CD4-positive, alpha-beta T cell (primary cell): ENCODE results near the gene PLXNB1. TPM values are rescaled to one million over a fixed set of nuclear protein-coding genes. Genes with fewer than 3 reads are reported as not detected.

Experiments
- ATAC-seq: fragments of 200-7000 bp; cut with Tn5 transposase; one replicate; pipeline ENCODE4 v1.10.0; 2022; ENCODE audit warnings: mild to moderate bottlenecking; ENCODE audit not compliant: poor library complexity
- CTCF ChIA-PET: fragments of 350-600 bp; sonication (Branson Sonifier 250); formaldehyde crosslinking; loops from one replicate; lab custom pipeline; 2021; ENCODE audit warnings: antibody characterized with exemption, inconsistent platforms; lab: Charles Lee
- POLR2A ChIA-PET: fragments of 350-600 bp; sonication (Branson Sonifier 250); formaldehyde crosslinking; loops from one replicate; lab custom pipeline; 2021; ENCODE audit warnings: antibody characterized with exemption, inconsistent platforms; lab: Charles Lee
- DNase-seq, 14 experiments: peaks; one replicate each; pipeline ENCODE4 v3.0.0-alpha.2; 2013 to 2020; ENCODE audit warnings: mixed read lengths in 2 of 14
- H3K27ac ChIP-seq, 2 donors: one replicate each; pipeline versions ENCODE4 v1.5.1 to v1.7.0; 2013; ENCODE audit warnings: low read length in 2 of 2, low read depth in 1 of 2, mild to moderate bottlenecking in 1 of 2
- H3K27me3 ChIP-seq, 2 experiments: 1 replicate in 1 of 2; 2 replicates in 1 of 2; pipeline versions ENCODE4 v1.6.1 to v1.7.0; 2013; ENCODE audit warnings: low read length in 2 of 2, control low read depth in 1 of 2, mild to moderate bottlenecking in 1 of 2, moderate library complexity in 1 of 2; ENCODE audit not compliant: insufficient read depth in 2 of 2, control insufficient read depth in 1 of 2
- H3K36me3 ChIP-seq: one replicate; pipeline ENCODE4 v1.6.1; 2013; ENCODE audit warnings: low read length, control low read depth; ENCODE audit not compliant: insufficient read depth
- H3K4me1 ChIP-seq: one replicate; pipeline ENCODE4 v1.6.1; 2013; ENCODE audit warnings: low read length, control low read depth; ENCODE audit not compliant: insufficient read depth
- H3K4me3 ChIP-seq: one replicate; pipeline ENCODE4 v1.5.1; 2013; ENCODE audit warnings: mild to moderate bottlenecking, low read length, moderate library complexity
- H3K9me3 ChIP-seq, 2 experiments: 1 replicate in 1 of 2; 2 replicates in 1 of 2; pipeline versions ENCODE4 v1.6.1 to v1.7.0; 2013; ENCODE audit warnings: low read length in 2 of 2, mild to moderate bottlenecking in 2 of 2, control low read depth in 1 of 2, moderate library complexity in 1 of 2; ENCODE audit not compliant: control insufficient read depth in 1 of 2, insufficient read depth in 1 of 2
- H3K27ac Mint-ChIP-seq: one replicate; pipeline ENCODE4 v1.8.0; 2020; ENCODE audit warnings: mixed read lengths
- H3K27me3 Mint-ChIP-seq: one replicate; pipeline ENCODE4 v1.8.0; 2021; ENCODE audit warnings: mixed read lengths
- H3K36me3 Mint-ChIP-seq: one replicate; pipeline ENCODE4 v1.8.0; 2021; ENCODE audit warnings: low read depth, mixed read lengths
- H3K4me1 Mint-ChIP-seq: one replicate; pipeline ENCODE4 v1.8.0; 2021; ENCODE audit warnings: low read depth, mixed read lengths
- H3K4me3 Mint-ChIP-seq: one replicate; pipeline ENCODE4 v1.8.0; 2020; ENCODE audit warnings: mild to moderate bottlenecking, mixed read lengths
- H3K9me3 Mint-ChIP-seq: one replicate; pipeline ENCODE4 v1.8.0; 2020; ENCODE audit warnings: mixed read lengths
- CTCF ChIP-seq: fragments of 200-600 bp; IDR thresholded peaks from one replicate; pipeline ENCODE4 v1.8.0; 2022; ENCODE audit warnings: antibody characterized with exemption, mild to moderate bottlenecking
- intact Hi-C, 2 experiments: fragments of 100-400 bp; cut with DNase I in 1 of 2; cut with micrococcal nuclease in 1 of 2; formaldehyde crosslinking; loops; one replicate each; pipeline versions ENCODE4 v1.15.1 to v1.9.0; 2023 to 2025; cut with DNase I, micrococcal nuclease
- total RNA-seq, 174 experiments: library from RNA in 2 of 174; stranded (reverse) in 2 of 174; gene quantifications; one replicate each; pipeline ENCODE4 v1.2.3 and lab custom pipeline; 2021 to 2026

Gene PLXNB1
- total RNA-seq, 2 experiments from 2014 or later: 1.1 to 2.0 TPM

GRCh38 chr3:48425281-48425812 lies 4.5 kb downstream of the PLXNB1 start:
- ChIA-PET POLR2A (no interaction called here), CTCF (no interaction called here)
- Mint-ChIP-seq H3K27me3 (no peaks in the 10 kb centered on the region), H3K4me1 (peaks cover 2% of the 10 kb centered on the region), H3K4me3 (no peak overlapping the region), H3K36me3 (no peaks in the 10 kb centered on the region), H3K9me3 (no peaks in the 10 kb centered on the region), H3K27ac (no peak overlapping the region)
- no peak for TF ChIP-seq CTCF
- no peaks in the 10 kb centered on the region for H3K27me3 ChIP-seq
- H3K27ac ChIP-seq: no peak overlapping the region
- ATAC-seq (no peak), DNase-seq (no peak)
- H3K4me3 ChIP-seq: no peak overlapping the region
- intact Hi-C loops: no loop called here
- no peaks in the 10 kb centered on the region for H3K9me3 ChIP-seq
- H3K36me3 ChIP-seq: no peaks in the 10 kb centered on the region
- H3K4me1 ChIP-seq: peaks cover 15% of the 10 kb centered on the region

GRCh38 chr3:48423883-48424695 lies 5.8 kb downstream of the PLXNB1 start:
- no peak overlapping the region for H3K4me3 Mint-ChIP-seq

GRCh38 chr3:48423241-48423882 lies 6.5 kb downstream of the PLXNB1 start:
- H3K4me3 Mint-ChIP-seq: no peak overlapping the region

More at GRCh38 chr3:48423883-48424695, 5.8 kb downstream of the PLXNB1 start:
- ATAC-seq: no peak
- Histone ChIP-seq H3K4me3 (no peak overlapping the region), H3K9me3 (no peaks in the 10 kb centered on the region), H3K4me1 (peaks cover 7% of the 10 kb centered on the region), H3K36me3 (no peaks in the 10 kb centered on the region), H3K27me3 (no peaks in the 10 kb centered on the region), H3K27ac (no peak overlapping the region)
- no peak for DNase-seq
- no peaks in the 10 kb centered on the region for H3K27me3 Mint-ChIP-seq
- no peaks in the 10 kb centered on the region for H3K9me3 Mint-ChIP-seq
- TF ChIP-seq CTCF: no peak
- H3K36me3 Mint-ChIP-seq: no peaks in the 10 kb centered on the region
- ChIA-PET CTCF (interaction anchor here (0.6 to 2.6 kb wide), 2 partner anchors 12 to 78 kb away, joined by 3 to 7 read pairs; no protein-coding TSS in a partner anchor), POLR2A (no interaction called here)
- no peak overlapping the region for H3K27ac Mint-ChIP-seq
- no peaks in the 10 kb centered on the region for H3K4me1 Mint-ChIP-seq
- intact Hi-C loops: no loop called here

More at GRCh38 chr3:48423241-48423882, 6.5 kb downstream of the PLXNB1 start:
- no peak for TF ChIP-seq CTCF
- intact Hi-C loops: no loop called here
- H3K36me3 Mint-ChIP-seq: no peaks in the 10 kb centered on the region
- no peaks in the 10 kb centered on the region for H3K4me1 Mint-ChIP-seq
- Histone ChIP-seq H3K9me3 (no peaks in the 10 kb centered on the region), H3K4me3 (no peak overlapping the region), H3K27me3 (no peaks in the 10 kb centered on the region), H3K36me3 (no peaks in the 10 kb centered on the region), H3K4me1 (peaks cover under 1% of the 10 kb centered on the region), H3K27ac (no peak overlapping the region)
- H3K27me3 Mint-ChIP-seq: no peaks in the 10 kb centered on the region
- ATAC-seq (no peak), DNase-seq (no peak)
- POLR2A ChIA-PET: no interaction called here
- no peaks in the 10 kb centered on the region for H3K9me3 Mint-ChIP-seq
- CTCF ChIA-PET: interaction anchor here (0.6 to 2.6 kb wide), 2 partner anchors 13 to 79 kb away, joined by 3 to 7 read pairs; no protein-coding TSS in a partner anchor
- no peak overlapping the region for H3K27ac Mint-ChIP-seq
